Astrocyte of the spinal cord (primary cell): ENCODE measurements around the gene CUL7.

Experiments used
- DNase-seq: peaks from one replicate; pipeline ENCODE4 v3.0.0; 2011; ENCODE audit warnings: low read depth, low spot score
- H3K4me3 ChIP-seq: 2 replicates; pipeline ENCODE4 v1.5.1; 2011; ENCODE audit warnings: low read depth, mild to moderate bottlenecking, low read length, moderate library complexity
- in situ Hi-C: cut with HindIII; loops from 2 replicates; pipeline ENCODE4 v1.10.0; 2017; ENCODE audit warnings: low sequenced_read_pairs
- TF ChIP-seq, protein P1 (sequence below): IDR thresholded peaks from 2 replicates; pipeline ENCODE4 v1.5.1; 2012; ENCODE audit warnings: low read depth, mild to moderate bottlenecking, low read length, inconsistent platforms

The CUL7 gene

GRCh38 chr6:43093436-43094289, 40.0 kb upstream of the CUL7 start:
- in situ Hi-C loops: no loop called here
- H3K4me3 ChIP-seq: peak overlapping the region; percentile 27
- TF ChIP-seq, protein P1, sequence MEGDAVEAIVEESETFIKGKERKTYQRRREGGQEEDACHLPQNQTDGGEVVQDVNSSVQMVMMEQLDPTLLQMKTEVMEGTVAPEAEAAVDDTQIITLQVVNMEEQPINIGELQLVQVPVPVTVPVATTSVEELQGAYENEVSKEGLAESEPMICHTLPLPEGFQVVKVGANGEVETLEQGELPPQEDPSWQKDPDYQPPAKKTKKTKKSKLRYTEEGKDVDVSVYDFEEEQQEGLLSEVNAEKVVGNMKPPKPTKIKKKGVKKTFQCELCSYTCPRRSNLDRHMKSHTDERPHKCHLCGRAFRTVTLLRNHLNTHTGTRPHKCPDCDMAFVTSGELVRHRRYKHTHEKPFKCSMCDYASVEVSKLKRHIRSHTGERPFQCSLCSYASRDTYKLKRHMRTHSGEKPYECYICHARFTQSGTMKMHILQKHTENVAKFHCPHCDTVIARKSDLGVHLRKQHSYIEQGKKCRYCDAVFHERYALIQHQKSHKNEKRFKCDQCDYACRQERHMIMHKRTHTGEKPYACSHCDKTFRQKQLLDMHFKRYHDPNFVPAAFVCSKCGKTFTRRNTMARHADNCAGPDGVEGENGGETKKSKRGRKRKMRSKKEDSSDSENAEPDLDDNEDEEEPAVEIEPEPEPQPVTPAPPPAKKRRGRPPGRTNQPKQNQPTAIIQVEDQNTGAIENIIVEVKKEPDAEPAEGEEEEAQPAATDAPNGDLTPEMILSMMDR: no peak
- DNase-seq: peak; percentile 82

- no peak overlapping the region for H3K4me3 ChIP-seq
- no peak for DNase-seq
- TF ChIP-seq, protein P1: no peak
- in situ Hi-C loops: no loop called here
These were observed 39.0 kb upstream of the CUL7 start for GRCh38 chr6:43092635-43093034.

DNA sequence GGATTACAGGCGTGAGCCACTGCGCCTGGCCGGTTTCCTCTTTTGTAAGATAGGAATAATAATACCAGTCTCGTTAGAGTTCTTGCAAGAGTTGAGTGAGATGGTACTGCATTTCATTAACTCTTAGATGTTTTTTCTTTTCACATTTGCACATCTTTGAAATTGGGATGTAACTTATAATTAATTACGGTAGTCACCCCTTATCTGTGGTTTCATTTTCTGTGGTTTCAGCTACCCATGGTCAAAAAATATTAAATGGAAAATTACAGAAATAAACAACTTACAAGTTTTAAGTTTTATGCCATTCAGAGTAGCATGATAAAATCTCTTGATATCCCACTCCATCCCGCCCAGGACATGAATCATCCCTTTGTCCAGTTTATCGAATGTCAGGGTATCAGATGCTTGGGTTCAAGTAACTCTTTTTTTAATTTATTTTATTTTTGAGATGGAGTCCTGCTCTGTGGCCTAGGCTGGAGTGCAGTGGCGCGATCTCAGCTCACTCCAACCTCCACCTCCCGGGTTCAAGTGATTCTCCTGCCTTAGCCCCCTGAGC, 37.9 kb upstream of the CUL7 start:
- no peak for DNase-seq
- TF ChIP-seq, protein P1: no peak
- in situ Hi-C loops: no loop called here
- no peak overlapping the region for H3K4me3 ChIP-seq

DNA sequence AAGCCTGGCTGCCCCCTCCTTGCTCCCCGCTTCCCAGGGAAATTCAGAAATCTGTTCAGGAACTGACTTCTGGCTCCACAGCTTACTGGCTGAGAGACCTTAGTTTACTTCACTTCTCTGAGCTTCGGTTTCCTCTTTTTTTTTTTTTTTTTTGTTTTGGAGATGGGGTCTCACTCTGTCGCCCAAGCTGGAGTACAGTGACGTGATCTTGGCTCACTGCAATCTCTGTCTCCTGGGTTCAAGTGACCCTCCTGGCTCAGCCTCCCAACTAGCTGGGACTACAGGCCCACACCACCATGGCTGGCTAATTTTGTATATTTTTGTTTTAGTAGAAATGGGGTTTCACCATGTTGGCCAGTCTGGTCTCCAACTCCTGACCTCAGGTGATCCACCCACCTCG, 37.4 kb upstream of the CUL7 start:
- H3K4me3 ChIP-seq: no peak overlapping the region
- in situ Hi-C loops: no loop called here
- TF ChIP-seq, protein P1: no peak
- no peak for DNase-seq

GRCh38 chr6:43090559-43090956, 36.9 kb upstream of the CUL7 start:
- no peak for DNase-seq

GRCh38 chr6:43089874-43090558, 36.4 kb upstream of the CUL7 start:
- in situ Hi-C loops: no loop called here
- TF ChIP-seq, protein P1: no peak
- H3K4me3 ChIP-seq: no peak overlapping the region
- DNase-seq: no peak

More at GRCh38 chr6:43090559-43090956, 36.9 kb upstream of the CUL7 start:
- TF ChIP-seq, protein P1: no peak
- no peak overlapping the region for H3K4me3 ChIP-seq
- in situ Hi-C loops: no loop called here
